Body of pancreas (tissue), 4 donors: ENCODE results near the gene SERPINB6. TPM values are rescaled to one million over a fixed set of nuclear protein-coding genes. Genes with fewer than 3 reads are reported as not detected.

Source experiments
- ATAC-seq: fragments of 150-250 bp; one replicate; pipeline ENCODE4 v1.9.1; 2016
- DNase-seq, 4 donors: peaks; one replicate each; pipeline ENCODE4 v3.0.0-alpha.2; 2019
- H3K27ac ChIP-seq, 4 donors: fragments of 200-600 bp; sonication (generic); 1 replicate in 3 of 4; 2 replicates in 1 of 4; pipeline versions ENCODE4 v1.5.1 to v1.6.1; 2016 to 2019; ENCODE audit warnings: mild to moderate bottlenecking in 1 of 4, mixed read lengths in 1 of 4, moderate library complexity in 1 of 4
- H3K27me3 ChIP-seq, 2 donors: fragments of 200-600 bp; sonication (generic); one replicate each; pipeline ENCODE4 v1.6.0; 2016; ENCODE audit warnings: mild to moderate bottlenecking in 1 of 2
- H3K36me3 ChIP-seq, 2 donors: fragments of 200-600 bp; sonication (generic); replicated peaks in 1 of 2; 2 replicates each; pipeline ENCODE4 v1.5.1; 2016; ENCODE audit warnings: low read depth in 2 of 2; ENCODE audit not compliant: insufficient read depth in 1 of 2
- H3K4me1 ChIP-seq: fragments of 200-600 bp; sonication (generic); one replicate; pipeline ENCODE4 v1.6.0; 2016
- H3K4me3 ChIP-seq, 2 donors: fragments of 200-600 bp; sonication (generic); 1 replicate in 1 of 2; 2 replicates in 1 of 2; pipeline ENCODE4 v1.5.1; 2016 to 2019
- H3K9me3 ChIP-seq, 3 donors: fragments of 200-600 bp; sonication (generic); 1 replicate in 2 of 3; 2 replicates in 1 of 3; pipeline ENCODE4 v1.5.1; 2016
- CTCF ChIP-seq, 7 experiments: fragments of 450-650 bp in 4 of 7; fragments of 200-600 bp in 3 of 7; sonication (generic) in 3 of 7; IDR thresholded peaks; one replicate each; pipeline ENCODE4 v1.5.1; 2016 to 2019; ENCODE audit warnings: antibody characterized with exemption in 7 of 7
- POLR2A ChIP-seq, 3 donors: fragments of 450-650 bp; IDR thresholded peaks; one replicate each; pipeline ENCODE4 v1.6.1; 2016; ENCODE audit warnings: antibody characterized with exemption in 3 of 3, mild to moderate bottlenecking in 2 of 3
- WGBS, 2 donors: methylation state at CpG; one replicate each; pipeline ENCODE4 v1.1.5; 2017; 5-methylcytosine and 5-hydroxymethylcytosine counted together
- intact Hi-C: fragments of 100-400 bp; cut with DNase I; formaldehyde crosslinking; loops from one replicate; pipeline ENCODE4 v1.15.1; 2023
- total RNA-seq, 2 donors: library from RNA; depleted of rRNA; stranded (reverse); fragments of >200 nt; gene quantifications; one replicate each; pipeline ENCODE4 v1.1.0, GENCODE V29; 2016

Gene SERPINB6
- 100 to 1,000 TPM; 113 to 147 TPM for total RNA-seq

- DNase-seq: peak; percentile 77 to 84 (median 82)
- Histone ChIP-seq H3K27me3 (no peaks in the 10 kb centered on the region), H3K9me3 (no peaks in the 10 kb centered on the region), H3K4me1 (peaks cover 14% of the 10 kb centered on the region), H3K4me3 (peak within 1 kb of the TSS; percentile 47), H3K36me3 (no peaks in the 10 kb centered on the region), H3K27ac (peak within 1 kb of the TSS; percentile 94 to 99 (median 96))
- intact Hi-C loops: no loop called here
- TF ChIP-seq CTCF (IDR thresholded peaks at IDR 0.05): no peak
- TF ChIP-seq POLR2A (IDR thresholded peaks at IDR 0.05): peak in 2 of 3 donors; percentile 70 to 77
- ATAC-seq: peak; percentile 76
- WGBS, 2 donors: 0% methylated on average over 22 to 60 of the region's 63 CpGs
These were observed at the start of gene SERPINB6 for GRCh38 chr6:2971420-2972218. SERPINB6 (minus strand) TSS chr6:2971567; CDS start chr6:2959332, 12,235 bp downstream.

GRCh38 chr6:3019749-3020320 is 48.5 kb upstream of the SERPINB6 start:
- H3K27ac ChIP-seq: no peak overlapping the region
- H3K4me1 ChIP-seq: no peaks in the 10 kb centered on the region
- peaks cover 0 to 4% of the 10 kb centered on the region in 2 donors for H3K36me3 ChIP-seq
- H3K4me3 ChIP-seq: no peak overlapping the region
- intact Hi-C loops: no loop called here
- no peaks in the 10 kb centered on the region for H3K27me3 ChIP-seq
- no peak for TF ChIP-seq CTCF (IDR thresholded peaks at IDR 0.05)
- TF ChIP-seq POLR2A (IDR thresholded peaks at IDR 0.05): no peak
- DNase-seq: no peak
- 90 to 94% methylated on average over 6 of the region's 6 CpGs for WGBS, 2 donors
- no peaks in the 10 kb centered on the region for H3K9me3 ChIP-seq
- ATAC-seq: no peak

GRCh38 chr6:3019065-3019464 is 47.7 kb upstream of the SERPINB6 start:
- DNase-seq (no peak), ATAC-seq (no peak)
- no peaks in the 10 kb centered on the region for H3K9me3 ChIP-seq
- intact Hi-C loops: no loop called here
- no peaks in the 10 kb centered on the region for H3K27me3 ChIP-seq
- no peaks in the 10 kb centered on the region for H3K4me1 ChIP-seq
- no peak for TF ChIP-seq POLR2A (IDR thresholded peaks at IDR 0.05)
- TF ChIP-seq CTCF (IDR thresholded peaks at IDR 0.05): no peak
- no peak overlapping the region for H3K27ac ChIP-seq
- 73 to 82% methylated on average over 1 of the region's 1 CpG for WGBS, 2 donors
- H3K4me3 ChIP-seq: no peak overlapping the region
- H3K36me3 ChIP-seq: peaks cover 0 to 4% of the 10 kb centered on the region in 2 donors

GRCh38 chr6:3017304-3017703 is 45.9 kb upstream of the SERPINB6 start:
- no peaks in the 10 kb centered on the region for H3K4me1 ChIP-seq
- H3K27me3 ChIP-seq: no peaks in the 10 kb centered on the region
- no peak overlapping the region for H3K27ac ChIP-seq
- H3K4me3 ChIP-seq: no peak overlapping the region
- TF ChIP-seq CTCF (IDR thresholded peaks at IDR 0.05) (no peak), POLR2A (IDR thresholded peaks at IDR 0.05) (no peak)
- no peaks in the 10 kb centered on the region for H3K9me3 ChIP-seq
- ATAC-seq (no peak), DNase-seq (no peak)
- intact Hi-C loops: no loop called here
- H3K36me3 ChIP-seq: peaks cover 0 to 4% of the 10 kb centered on the region in 2 donors
- WGBS, 2 donors: 89 to 90% methylated on average over 3 to 9 of the region's 9 CpGs
